B cell (primary cell): Measurements from ENCODE around the gene TTC9C.

Source experiments
- EZH2 ChIP-seq: IDR thresholded peaks from 2 replicates; pipeline ENCODE4 v1.6.1; 2012; ENCODE audit warnings: borderline replicate concordance, low read depth, mild to moderate bottlenecking, moderate library complexity, low read length; ENCODE audit not compliant: insufficient read depth, poor library complexity, severe bottlenecking
- TF ChIP-seq, protein P1 (sequence below): fragments of 200-600 bp; IDR thresholded peaks from one replicate; pipeline ENCODE4 v1.8.0; 2022; ENCODE audit warnings: antibody characterized with exemption, mild to moderate bottlenecking

DNA sequence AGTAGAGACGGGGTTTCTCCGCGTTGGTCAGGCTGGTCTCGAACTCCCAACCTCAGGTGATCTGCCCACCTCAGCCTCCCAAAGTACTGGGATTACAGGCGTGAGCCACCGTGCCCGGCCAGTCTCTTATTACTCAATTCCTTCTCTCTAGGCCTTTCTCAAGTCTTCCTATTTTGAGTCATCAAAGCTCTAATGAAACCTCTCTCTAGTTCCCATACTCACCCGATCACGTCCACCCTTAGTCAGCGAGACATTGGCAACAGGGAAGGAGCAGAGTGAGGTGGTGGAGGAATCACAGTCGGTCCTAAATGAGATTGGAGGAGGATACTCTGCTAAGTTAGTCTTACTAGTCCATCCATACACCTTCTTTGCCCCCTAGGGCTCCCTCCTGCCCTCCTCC, 26.0 kb upstream of the TTC9C start:
- TF ChIP-seq, protein P1, sequence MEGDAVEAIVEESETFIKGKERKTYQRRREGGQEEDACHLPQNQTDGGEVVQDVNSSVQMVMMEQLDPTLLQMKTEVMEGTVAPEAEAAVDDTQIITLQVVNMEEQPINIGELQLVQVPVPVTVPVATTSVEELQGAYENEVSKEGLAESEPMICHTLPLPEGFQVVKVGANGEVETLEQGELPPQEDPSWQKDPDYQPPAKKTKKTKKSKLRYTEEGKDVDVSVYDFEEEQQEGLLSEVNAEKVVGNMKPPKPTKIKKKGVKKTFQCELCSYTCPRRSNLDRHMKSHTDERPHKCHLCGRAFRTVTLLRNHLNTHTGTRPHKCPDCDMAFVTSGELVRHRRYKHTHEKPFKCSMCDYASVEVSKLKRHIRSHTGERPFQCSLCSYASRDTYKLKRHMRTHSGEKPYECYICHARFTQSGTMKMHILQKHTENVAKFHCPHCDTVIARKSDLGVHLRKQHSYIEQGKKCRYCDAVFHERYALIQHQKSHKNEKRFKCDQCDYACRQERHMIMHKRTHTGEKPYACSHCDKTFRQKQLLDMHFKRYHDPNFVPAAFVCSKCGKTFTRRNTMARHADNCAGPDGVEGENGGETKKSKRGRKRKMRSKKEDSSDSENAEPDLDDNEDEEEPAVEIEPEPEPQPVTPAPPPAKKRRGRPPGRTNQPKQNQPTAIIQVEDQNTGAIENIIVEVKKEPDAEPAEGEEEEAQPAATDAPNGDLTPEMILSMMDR = no peak
- TF ChIP-seq EZH2 = no peak
